ENCODE measurements around the gene ABCC8.

DNA sequence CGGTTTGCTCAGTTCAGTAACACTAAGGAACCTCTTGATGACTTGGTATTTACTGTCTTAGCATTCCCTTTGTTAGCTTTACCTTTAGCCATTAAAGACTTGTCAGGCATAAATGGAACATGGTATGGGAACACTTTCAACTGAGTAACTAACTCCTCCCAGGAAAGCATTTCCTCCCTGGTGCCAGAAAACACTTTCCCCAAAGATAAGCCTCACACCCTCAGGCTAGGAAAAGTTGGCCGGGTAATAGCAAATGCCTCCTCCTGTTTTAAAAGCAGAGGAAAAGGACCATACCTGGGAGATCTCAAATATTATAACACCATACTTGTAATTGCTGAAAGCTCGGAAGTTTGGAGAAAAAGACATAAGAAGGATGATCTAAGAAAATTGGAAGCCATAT lies 100.2 kb downstream of the ABCC8 start:
- TF ChIP-seq, protein P1, sequence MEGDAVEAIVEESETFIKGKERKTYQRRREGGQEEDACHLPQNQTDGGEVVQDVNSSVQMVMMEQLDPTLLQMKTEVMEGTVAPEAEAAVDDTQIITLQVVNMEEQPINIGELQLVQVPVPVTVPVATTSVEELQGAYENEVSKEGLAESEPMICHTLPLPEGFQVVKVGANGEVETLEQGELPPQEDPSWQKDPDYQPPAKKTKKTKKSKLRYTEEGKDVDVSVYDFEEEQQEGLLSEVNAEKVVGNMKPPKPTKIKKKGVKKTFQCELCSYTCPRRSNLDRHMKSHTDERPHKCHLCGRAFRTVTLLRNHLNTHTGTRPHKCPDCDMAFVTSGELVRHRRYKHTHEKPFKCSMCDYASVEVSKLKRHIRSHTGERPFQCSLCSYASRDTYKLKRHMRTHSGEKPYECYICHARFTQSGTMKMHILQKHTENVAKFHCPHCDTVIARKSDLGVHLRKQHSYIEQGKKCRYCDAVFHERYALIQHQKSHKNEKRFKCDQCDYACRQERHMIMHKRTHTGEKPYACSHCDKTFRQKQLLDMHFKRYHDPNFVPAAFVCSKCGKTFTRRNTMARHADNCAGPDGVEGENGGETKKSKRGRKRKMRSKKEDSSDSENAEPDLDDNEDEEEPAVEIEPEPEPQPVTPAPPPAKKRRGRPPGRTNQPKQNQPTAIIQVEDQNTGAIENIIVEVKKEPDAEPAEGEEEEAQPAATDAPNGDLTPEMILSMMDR (IDR thresholded peaks at IDR 0.05): no peak
- no peak for TF ChIP-seq POLR2A (IDR thresholded peaks at IDR 0.05)
